H1 (cell line): Measurements from ENCODE around the gene FGF14. TPM values are rescaled to one million over a fixed set of nuclear protein-coding genes. Genes with fewer than 3 reads are reported as not detected.

Experiments
- CTCF ChIA-PET: fragments of 300-600 bp; sonication (Branson Sonifier 250); formaldehyde crosslinking; loops from one replicate; lab custom pipeline; 2021; ENCODE audit not compliant: partially characterized antibody; lab: Charles Lee
- POLR2A ChIA-PET: fragments of 300-600 bp; sonication (Branson Sonifier 250); formaldehyde crosslinking; loops from one replicate; lab custom pipeline; 2021; ENCODE audit warnings: inconsistent platforms; ENCODE audit not compliant: partially characterized antibody; lab: Charles Lee
- DNase-seq, 2 experiments: peaks; one replicate each; pipeline versions ENCODE4 v3.0.0 to v3.0.0-alpha.2; 2010 to 2022; ENCODE audit warnings: low spot score in 2 of 2, low read depth in 1 of 2, mixed read lengths in 1 of 2
- FAIRE-seq: peaks from 2 replicates; lab custom pipeline; 2011; peaks lifted over from hg19 to GRCh38; lab: Jason Lieb, UNC
- H2AFZ ChIP-seq: 2 replicates; pipeline ENCODE4 v1.8.1; 2012; ENCODE audit warnings: low read length, inconsistent platforms
- H2AK5ac ChIP-seq: 2 replicates; pipeline ENCODE4 v1.6.1; 2013; ENCODE audit warnings: low read depth, low read length
- H2BK120ac ChIP-seq: replicated peaks from 2 replicates; pipeline ENCODE3; 2013; ENCODE audit warnings: low read depth, low read length, inconsistent platforms
- H2BK12ac ChIP-seq: 2 replicates; pipeline ENCODE4 v1.6.1; 2013; ENCODE audit warnings: low read depth, low read length
- H2BK15ac ChIP-seq: 2 replicates; pipeline ENCODE4 v1.6.1; 2013; ENCODE audit warnings: low read length
- H2BK20ac ChIP-seq: 2 replicates; pipeline ENCODE4 v1.6.1; 2013; ENCODE audit warnings: low read length
- H2BK5ac ChIP-seq: 2 replicates; pipeline ENCODE4 v1.6.1; 2013; ENCODE audit warnings: low read depth, low read length
- H3K14ac ChIP-seq: 2 replicates; pipeline ENCODE4 v1.6.1; 2013; ENCODE audit warnings: inconsistent platforms; ENCODE audit not compliant: insufficient read length
- H3K18ac ChIP-seq: 2 replicates; pipeline ENCODE4 v1.6.1; 2013; ENCODE audit warnings: low read length; ENCODE audit errors: extremely low read depth
- H3K23ac ChIP-seq: 2 replicates; pipeline ENCODE4 v1.6.1; 2013; ENCODE audit warnings: inconsistent platforms; ENCODE audit not compliant: insufficient read length
- H3K23me2 ChIP-seq: 2 replicates; pipeline ENCODE4 v1.6.1; 2013; ENCODE audit warnings: low read depth, low read length
- H3K27ac ChIP-seq: 2 replicates; pipeline ENCODE4 v1.6.1; 2011; ENCODE audit warnings: low read depth, low read length, inconsistent platforms
- H3K27me3 ChIP-seq, 4 experiments: replicated peaks in 1 of 4; 1 replicate in 1 of 4; 2 replicates in 3 of 4; pipeline versions ENCODE4 v1.6.1 to v1.8.1; 2011 to 2013; ENCODE audit warnings: low read length in 3 of 4, mild to moderate bottlenecking in 3 of 4, inconsistent platforms in 2 of 4, mixed read lengths in 2 of 4, moderate library complexity in 1 of 4; ENCODE audit not compliant: control insufficient read depth in 3 of 4, insufficient read depth in 3 of 4; ENCODE audit errors: extremely low read depth in 1 of 4
- H3K36me3 ChIP-seq, 4 experiments: 2 replicates each; pipeline versions ENCODE4 v1.6.1 to v1.8.1; 2011 to 2013; ENCODE audit warnings: mild to moderate bottlenecking in 4 of 4, low read length in 3 of 4, moderate library complexity in 2 of 4, control low read depth in 1 of 4, inconsistent platforms in 1 of 4; ENCODE audit not compliant: insufficient read depth in 4 of 4, control insufficient read depth in 2 of 4
- H3K4ac ChIP-seq: replicated peaks from 2 replicates; pipeline ENCODE3; 2013; ENCODE audit warnings: low read length, low read depth, mixed read lengths, inconsistent platforms; ENCODE audit not compliant: insufficient read length
- H3K4me1 ChIP-seq, 4 experiments: replicated peaks in 1 of 4; 1 replicate in 1 of 4; 2 replicates in 3 of 4; pipeline versions ENCODE4 v1.6.1 to v1.8.1; 2011 to 2013; ENCODE audit warnings: low read length in 3 of 4, inconsistent platforms in 2 of 4, mixed read lengths in 1 of 4; ENCODE audit not compliant: insufficient read depth in 4 of 4, control insufficient read depth in 3 of 4
- H3K4me2 ChIP-seq, 2 experiments: 2 replicates each; pipeline versions ENCODE4 v1.6.1 to v1.8.1; 2011 to 2013; ENCODE audit warnings: low read depth in 2 of 2, low read length in 2 of 2, control low read depth in 1 of 2, inconsistent platforms in 1 of 2, mild to moderate bottlenecking in 1 of 2; ENCODE audit not compliant: insufficient read depth in 1 of 2
- H3K4me3 ChIP-seq, 4 experiments: fragments of 200-600, 300-600 bp in 1 of 4; sonication (generic), shearing (Covaris generic), sonication (Bioruptor Twin) in 1 of 4; 2 replicates each; pipeline versions ENCODE4 v1.5.1 to v1.8.1; 2011 to 2016; ENCODE audit warnings: low read length in 4 of 4, low read depth in 3 of 4, control low read depth in 2 of 4, inconsistent platforms in 2 of 4, mild to moderate bottlenecking in 2 of 4, mixed read lengths in 1 of 4, moderate library complexity in 1 of 4; ENCODE audit not compliant: insufficient read depth in 2 of 4; ENCODE audit errors: extremely low read depth in 1 of 4
- H3K56ac ChIP-seq: replicated peaks from 2 replicates; pipeline ENCODE3; 2013; ENCODE audit warnings: low read depth, mild to moderate bottlenecking, mixed read lengths, low read length, inconsistent platforms; ENCODE audit not compliant: insufficient read length
- H3K79me1 ChIP-seq: 2 replicates; pipeline ENCODE4 v1.6.1; 2013; ENCODE audit warnings: low read depth, low read length, control low read depth
- H3K79me2 ChIP-seq, 2 experiments: 2 replicates each; pipeline versions ENCODE4 v1.6.1 to v1.8.1; 2012 to 2013; ENCODE audit warnings: low read length in 2 of 2, mild to moderate bottlenecking in 2 of 2, inconsistent platforms in 1 of 2; ENCODE audit not compliant: insufficient read depth in 2 of 2, control insufficient read depth in 1 of 2
- H3K9ac ChIP-seq, 4 experiments: replicated peaks in 1 of 4; 1 replicate in 1 of 4; 2 replicates in 3 of 4; pipeline versions ENCODE4 v1.6.1 to v1.8.1; 2011 to 2013; ENCODE audit warnings: low read depth in 3 of 4, low read length in 3 of 4, control low read depth in 2 of 4, mild to moderate bottlenecking in 2 of 4, moderate library complexity in 2 of 4, inconsistent platforms in 1 of 4; ENCODE audit errors: extremely low read depth in 1 of 4
- H3K9me3 ChIP-seq, 2 experiments: 2 replicates each; pipeline versions ENCODE4 v1.6.1 to v1.8.1; 2012 to 2013; ENCODE audit warnings: mild to moderate bottlenecking in 2 of 2, moderate library complexity in 2 of 2, control low read depth in 1 of 2, inconsistent platforms in 1 of 2, low read depth in 1 of 2, low read length in 1 of 2, mixed read lengths in 1 of 2; ENCODE audit not compliant: insufficient read depth in 2 of 2
- H4K20me1 ChIP-seq, 2 experiments: replicated peaks in 1 of 2; 2 replicates each; pipeline versions ENCODE3 to v1.8.1; 2011 to 2013; ENCODE audit warnings: inconsistent platforms in 2 of 2, low read length in 2 of 2, mild to moderate bottlenecking in 1 of 2; ENCODE audit not compliant: insufficient read depth in 2 of 2, control insufficient read depth in 1 of 2
- H4K5ac ChIP-seq: 2 replicates; pipeline ENCODE4 v1.6.1; 2013; ENCODE audit warnings: low read length, low read depth, mixed read lengths, inconsistent platforms; ENCODE audit not compliant: insufficient read length
- H4K8ac ChIP-seq: 2 replicates; pipeline ENCODE4 v1.8.0; 2013; ENCODE audit warnings: mild to moderate bottlenecking, moderate library complexity, low read length, inconsistent platforms; ENCODE audit not compliant: insufficient read depth; ENCODE audit errors: extremely low read depth
- H4K91ac ChIP-seq: replicated peaks from 2 replicates; pipeline ENCODE3; 2013; ENCODE audit warnings: low read length, mixed read lengths, inconsistent platforms; ENCODE audit not compliant: insufficient read length
- BACH1 ChIP-seq: IDR thresholded peaks from 2 replicates; pipeline ENCODE4 v1.6.1; 2012; ENCODE audit warnings: low read length, improper control_type of control experiment
- CBX5 ChIP-seq: fragments of 300-800, 300-1000 bp; sonication (generic); IDR thresholded peaks from 2 replicates; pipeline ENCODE4 v1.7.1; 2016; ENCODE audit warnings: antibody characterized with exemption, low read length, low read depth
- CEBPB ChIP-seq: IDR thresholded peaks from 2 replicates; pipeline ENCODE4 v1.6.1; 2012; ENCODE audit warnings: low read depth, low read length
- CHD1 ChIP-seq: IDR thresholded peaks from 2 replicates; pipeline ENCODE4 v1.6.1; 2012; ENCODE audit warnings: low read depth, low read length, improper control_type of control experiment
- TCF12 ChIP-seq: IDR thresholded peaks from 2 replicates; pipeline ENCODE4 v1.6.1; 2011; ENCODE audit warnings: low read depth, mild to moderate bottlenecking, low read length
- WGBS, 2 experiments: shearing (Covaris generic) in 1 of 2; methylation state at CpG; one replicate each; pipeline versions ENCODE4 v1.1.6 to v1.1.7; 2013 to 2015; ENCODE audit warnings: low lambda C conversion rate in 2 of 2, mixed read lengths in 2 of 2, inconsistent platforms in 1 of 2, low coverage in 1 of 2, missing lambda C conversion rate in 1 of 2; ENCODE audit not compliant: insufficient replicate concordance in 2 of 2, insufficient coverage in 1 of 2, insufficient read length in 1 of 2; ENCODE audit errors: extremely low coverage in 1 of 2, missing lambda C conversion rate in 1 of 2; 5-methylcytosine and 5-hydroxymethylcytosine counted together
- polyA plus RNA-seq, 7 experiments: library from polyadenylated mRNA; depleted of rRNA in 3 of 7; stranded (reverse) in 5 of 7; unstranded in 2 of 7; fragments of >200 nt in 5 of 7; fragments of 200-250 nt in 2 of 7; gene quantifications; 1 replicate in 5 of 7; 2 replicates in 1 of 7; 4 replicates in 1 of 7; pipeline versions ENCODE4 v1.2.1 to v1.2.3, GENCODE V29; 2011 to 2013; ENCODE audit warnings: missing spikeins in 2 of 7, mixed read lengths in 2 of 7
- total RNA-seq: library from RNA; stranded (reverse); fragmentation: NEBNext Ultra II Directional; extraction: Animal tissue kit (Norgen Biotek cat#: 25700); gene quantifications from 2 replicates; pipeline ENCODE4 v1.2.1, GENCODE V29; 2021

Gene FGF14
- total and polyA plus RNA-seq, 2 of the 8 experiments (the other 6 are each of a cell fraction or from before 2014, with no cell fraction given) = 0.05 to 0.58 TPM

DNA sequence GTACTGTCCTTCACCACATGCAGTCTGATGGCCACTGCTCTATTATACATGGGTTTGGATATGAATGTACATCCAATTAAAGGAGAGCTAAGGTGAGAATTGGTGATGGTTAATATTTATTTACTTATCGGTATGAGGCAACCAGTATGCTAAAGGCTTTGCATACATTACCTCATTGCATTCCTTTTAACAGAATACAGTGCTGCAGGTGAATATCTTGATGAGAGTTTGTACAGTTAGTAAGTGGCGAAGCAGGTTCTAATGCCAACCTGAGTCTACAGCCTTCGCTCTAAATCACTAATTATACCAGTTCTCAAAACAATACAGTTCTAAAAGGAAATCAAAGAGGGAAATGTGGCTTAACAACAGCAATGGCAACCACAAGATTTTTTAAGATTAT is 665.3 kb downstream of the FGF14 start:
- Histone ChIP-seq H2BK120ac (no peak overlapping the region), H2BK20ac (no peak overlapping the region), H2AFZ (no peak overlapping the region), H2AK5ac (no peak overlapping the region), H3K4me1 (no peaks in the 10 kb centered on the region), H2BK5ac (no peak overlapping the region), H3K56ac (no peak overlapping the region), H3K27ac (no peak overlapping the region), H4K91ac (no peak overlapping the region), H3K4ac (no peak overlapping the region), H3K27me3 (no peaks in the 10 kb centered on the region), H3K9me3 (no peaks in the 10 kb centered on the region), H3K4me2 (no peak overlapping the region), H4K20me1 (no peaks in the 10 kb centered on the region), H4K8ac (no peak overlapping the region)
- no peak for DNase-seq
- no peak for FAIRE-seq
- WGBS, 2 experiments = 70% methylated on average over 3 of the region's 3 CpGs; no CpG with 5 or more reads in 1 of the 2 experiments
- TF ChIP-seq CEBPB (no peak), CHD1 (no peak), BACH1 (no peak), CBX5 (no peak), TCF12 (no peak)
- TF ChIP-seq, all 59 proteins: peak for 0
- Histone ChIP-seq H3K9ac (no peak overlapping the region), H3K18ac (no peak overlapping the region), H4K5ac (no peak overlapping the region), H3K79me1 (no peaks in the 10 kb centered on the region), H3K23ac (no peak overlapping the region), H3K14ac (no peak overlapping the region), H3K4me3 (no peak overlapping the region), H3K36me3 (no peaks in the 10 kb centered on the region), H2BK12ac (no peak overlapping the region), H3K23me2 (no peaks in the 10 kb centered on the region), H2BK15ac (no peak overlapping the region), H3K79me2 (no peaks in the 10 kb centered on the region)
- CTCF ChIA-PET = interaction anchor here (0.9 kb wide), 1 partner anchor 580 kb away, joined by 3 read pairs; no protein-coding TSS in a partner anchor
- POLR2A ChIA-PET = no interaction called here
